ENCODE data around the gene GRK5. TPM values are rescaled to one million over a fixed set of nuclear protein-coding genes. Genes with fewer than 3 reads are reported as not detected.

The GRK5 gene
- total and polyA plus RNA-seq, 5 donors from 2014 or later: 5.1 to 46.4 (median 14.5) TPM

DNA sequence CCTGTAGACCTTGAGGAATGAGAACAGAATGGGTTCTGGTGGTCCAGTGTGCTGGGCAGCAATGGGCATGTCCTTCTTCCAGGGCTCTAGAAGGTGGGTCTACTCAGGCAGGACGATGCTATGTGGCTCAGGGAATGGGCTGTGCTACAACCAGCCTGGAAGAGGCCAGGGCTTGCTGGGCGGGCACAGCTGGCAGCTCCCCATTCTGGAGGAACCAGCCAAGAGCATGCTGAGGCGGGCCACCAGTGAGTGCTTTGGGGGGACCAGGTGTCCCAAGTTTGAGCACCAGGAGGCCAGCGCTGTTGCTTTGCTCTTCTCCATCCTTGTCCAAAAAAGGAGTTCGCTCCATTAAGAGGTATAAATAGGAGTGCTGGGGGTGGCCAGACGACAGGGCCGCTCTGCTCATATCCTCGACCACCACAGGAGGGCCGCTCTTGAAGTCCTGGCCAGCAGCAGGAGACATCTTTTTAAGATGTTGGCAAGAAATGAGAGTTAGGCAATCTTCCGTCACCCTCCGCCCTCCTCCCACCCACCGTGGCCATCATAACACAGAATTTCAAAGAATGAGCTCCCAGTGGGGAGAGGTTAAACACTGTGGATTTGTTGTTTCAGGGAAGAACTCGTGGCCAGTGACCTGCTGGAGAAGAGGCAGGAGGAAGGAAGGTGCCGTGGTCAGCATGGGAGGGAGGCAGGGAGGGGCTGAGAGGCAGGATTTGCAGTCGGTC, 141.3 kb downstream of the GRK5 start:
- H3K4me1 Mint-ChIP-seq: peaks cover 0 to 24% (median 11%) of the 10 kb centered on the region in 4 donors
- H3K27ac ChIP-seq (ENCODE audit: insufficient read depth, low read length, poor library complexity, severe bottlenecking): no peak overlapping the region
- no peaks in the 10 kb centered on the region for H3K27me3 Mint-ChIP-seq
- peaks cover 50% of the 10 kb centered on the region for H3K36me3 Mint-ChIP-seq
- H3K4me3 Mint-ChIP-seq: peak overlapping the region in 1 of 4 donors; percentile 28
- H3K36me3 ChIP-seq (ENCODE audit: control insufficient read depth, insufficient read depth, low read length): peaks cover 29% of the 10 kb centered on the region
- DNase-seq (no peak), ATAC-seq (ENCODE audit: low read depth in 2 of 2) (no peak)
- H3K27ac Mint-ChIP-seq: peak overlapping the region in 2 of 3 donors; percentile 32 to 39
- H3K4me1 ChIP-seq (ENCODE audit: control insufficient read depth, insufficient read depth, low read length, poor library complexity, severe bottlenecking): no peaks in the 10 kb centered on the region
- peaks cover 0 to 15% (median 3%) of the 10 kb centered on the region in 7 donors for H3K9me3 Mint-ChIP-seq
- peaks cover 15 to 18% of the 10 kb centered on the region in 2 experiments for H3K9me3 ChIP-seq (ENCODE audit: control insufficient read depth in 2 of 2, low read length in 2 of 2)
- no peak overlapping the region for H3K4me3 ChIP-seq (ENCODE audit: low read depth, low read length)
- H3K27me3 ChIP-seq (ENCODE audit: control insufficient read depth, insufficient read depth, low read length): no peaks in the 10 kb centered on the region

DNA sequence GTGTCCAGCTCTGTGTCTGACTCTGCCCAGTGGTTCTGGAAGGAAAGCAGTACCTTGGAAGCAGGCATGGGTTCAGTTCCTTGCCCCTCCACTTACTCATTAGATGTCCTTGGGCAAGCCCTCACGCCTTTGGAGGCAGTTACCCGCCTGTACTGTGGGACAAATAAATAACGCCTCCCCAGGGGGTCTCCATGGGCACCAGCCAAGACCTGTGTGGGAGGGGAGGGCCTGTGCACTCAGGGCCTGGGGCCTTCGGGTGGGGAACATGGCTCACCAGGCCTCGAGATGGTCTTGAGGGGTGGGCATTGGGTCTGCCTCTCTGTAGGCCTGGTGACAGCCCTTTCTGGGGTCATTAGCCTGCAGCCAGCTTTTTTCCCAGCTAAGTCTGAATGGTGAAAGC, 142.0 kb downstream of the GRK5 start:
- peaks cover 29% of the 10 kb centered on the region for H3K36me3 ChIP-seq (ENCODE audit: control insufficient read depth, insufficient read depth, low read length)
- Mint-ChIP-seq H3K4me3 (no peak overlapping the region), H3K27ac (no peak overlapping the region), H3K27me3 (no peaks in the 10 kb centered on the region), H3K36me3 (peaks cover 46% of the 10 kb centered on the region), H3K4me1 (peaks cover 0 to 20% (median 9%) of the 10 kb centered on the region in 4 donors), H3K9me3 (peaks cover 0 to 15% (median 3%) of the 10 kb centered on the region in 7 donors)
- no peak for DNase-seq
- H3K27me3 ChIP-seq (ENCODE audit: control insufficient read depth, insufficient read depth, low read length): no peaks in the 10 kb centered on the region
- peaks cover 15 to 18% of the 10 kb centered on the region in 2 experiments for H3K9me3 ChIP-seq (ENCODE audit: control insufficient read depth in 2 of 2, low read length in 2 of 2)
- H3K27ac ChIP-seq (ENCODE audit: insufficient read depth, low read length, poor library complexity, severe bottlenecking): no peak overlapping the region
- no peaks in the 10 kb centered on the region for H3K4me1 ChIP-seq (ENCODE audit: control insufficient read depth, insufficient read depth, low read length, poor library complexity, severe bottlenecking)
- no peak for ATAC-seq (ENCODE audit: low read depth in 2 of 2)
- no peak overlapping the region for H3K4me3 ChIP-seq (ENCODE audit: low read depth, low read length)

DNA sequence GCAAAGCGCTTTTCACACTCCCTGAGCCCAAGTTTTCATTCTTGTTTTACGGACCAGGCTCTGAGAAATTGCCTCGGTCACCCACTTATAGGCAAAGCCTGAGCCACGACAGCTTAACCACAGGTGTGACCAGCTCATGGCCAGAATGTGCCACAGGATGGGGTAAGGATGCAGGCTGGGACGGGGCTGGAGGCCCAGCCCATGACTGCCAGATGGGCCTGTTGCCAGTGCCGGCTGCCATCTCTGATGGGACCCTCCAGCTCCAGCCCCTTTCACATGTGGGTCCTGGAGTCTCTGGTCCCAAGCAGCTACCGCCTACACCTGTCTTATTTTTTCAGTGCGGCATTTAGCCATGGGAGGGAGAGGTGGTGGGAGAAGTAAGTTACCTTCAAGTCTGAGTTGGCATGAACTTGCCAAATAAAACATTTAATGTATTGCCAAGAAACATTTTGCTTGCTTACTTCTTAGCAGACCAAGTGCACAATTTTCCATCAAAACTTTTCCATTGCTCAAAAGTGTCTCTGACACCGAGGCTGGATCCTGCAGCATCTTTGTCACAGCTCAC, 142.6 kb downstream of the GRK5 start:
- ATAC-seq (ENCODE audit: low read depth in 2 of 2): no peak
- H3K36me3 Mint-ChIP-seq: peaks cover 44% of the 10 kb centered on the region
- no peaks in the 10 kb centered on the region for H3K27me3 ChIP-seq (ENCODE audit: control insufficient read depth, insufficient read depth, low read length)
- H3K27ac Mint-ChIP-seq: no peak overlapping the region
- no peaks in the 10 kb centered on the region for H3K27me3 Mint-ChIP-seq
- H3K4me1 Mint-ChIP-seq: peaks cover 0 to 18% (median 9%) of the 10 kb centered on the region in 4 donors
- H3K36me3 ChIP-seq (ENCODE audit: control insufficient read depth, insufficient read depth, low read length): peaks cover 29% of the 10 kb centered on the region
- H3K4me3 ChIP-seq (ENCODE audit: low read depth, low read length): no peak overlapping the region
- no peak overlapping the region for H3K27ac ChIP-seq (ENCODE audit: insufficient read depth, low read length, poor library complexity, severe bottlenecking)
- no peak overlapping the region for H3K4me3 Mint-ChIP-seq
- no peak for DNase-seq
- peaks cover 0 to 15% (median 3%) of the 10 kb centered on the region in 7 donors for H3K9me3 Mint-ChIP-seq
- no peaks in the 10 kb centered on the region for H3K4me1 ChIP-seq (ENCODE audit: control insufficient read depth, insufficient read depth, low read length, poor library complexity, severe bottlenecking)
- peaks cover 15 to 18% of the 10 kb centered on the region in 2 experiments for H3K9me3 ChIP-seq (ENCODE audit: control insufficient read depth in 2 of 2, low read length in 2 of 2)

DNA sequence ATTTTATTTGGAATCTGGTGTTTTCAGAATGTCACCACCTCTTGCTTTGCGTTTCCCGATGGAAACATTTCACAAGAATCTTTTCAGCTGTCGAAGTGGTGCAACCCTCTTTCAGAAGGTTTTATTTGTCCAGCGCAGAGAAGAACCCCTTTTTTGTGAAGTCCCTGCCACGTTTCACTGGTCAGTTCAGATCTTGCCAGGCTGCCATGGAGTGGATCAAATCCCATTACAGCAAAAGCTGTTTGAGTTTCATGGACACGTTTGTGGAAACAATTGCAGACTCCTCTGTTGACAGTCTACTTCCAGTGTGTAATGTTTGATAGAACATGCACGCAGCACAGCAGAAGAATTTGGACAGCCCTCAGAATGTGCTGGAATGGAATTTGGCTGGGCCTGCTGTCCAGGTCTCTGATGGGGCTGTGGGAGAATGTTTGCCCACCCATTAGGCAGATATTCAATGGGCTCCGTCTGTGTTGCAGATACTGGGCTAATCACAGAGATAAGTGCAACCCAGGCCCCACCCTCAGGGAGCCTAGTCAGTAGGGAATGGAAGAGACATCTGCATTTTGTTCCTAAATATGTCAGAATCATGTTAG, 143.2 kb downstream of the GRK5 start:
- no peak overlapping the region for H3K27ac Mint-ChIP-seq
- no peaks in the 10 kb centered on the region for H3K27me3 Mint-ChIP-seq
- H3K4me1 ChIP-seq (ENCODE audit: control insufficient read depth, insufficient read depth, low read length, poor library complexity, severe bottlenecking): no peaks in the 10 kb centered on the region
- no peak overlapping the region for H3K27ac ChIP-seq (ENCODE audit: insufficient read depth, low read length, poor library complexity, severe bottlenecking)
- H3K36me3 Mint-ChIP-seq: peaks cover 39% of the 10 kb centered on the region
- no peaks in the 10 kb centered on the region for H3K27me3 ChIP-seq (ENCODE audit: control insufficient read depth, insufficient read depth, low read length)
- ATAC-seq (ENCODE audit: low read depth in 2 of 2): no peak
- peaks cover 15 to 22% of the 10 kb centered on the region in 2 experiments for H3K9me3 ChIP-seq (ENCODE audit: control insufficient read depth in 2 of 2, low read length in 2 of 2)
- no peak overlapping the region for H3K4me3 ChIP-seq (ENCODE audit: low read depth, low read length)
- H3K4me3 Mint-ChIP-seq: no peak overlapping the region
- peaks cover 0 to 17% (median 4%) of the 10 kb centered on the region in 7 donors for H3K9me3 Mint-ChIP-seq
- no peak for DNase-seq
- H3K4me1 Mint-ChIP-seq: peaks cover 0 to 15% (median 4%) of the 10 kb centered on the region in 4 donors
- H3K36me3 ChIP-seq (ENCODE audit: control insufficient read depth, insufficient read depth, low read length): peaks cover 29% of the 10 kb centered on the region

DNA sequence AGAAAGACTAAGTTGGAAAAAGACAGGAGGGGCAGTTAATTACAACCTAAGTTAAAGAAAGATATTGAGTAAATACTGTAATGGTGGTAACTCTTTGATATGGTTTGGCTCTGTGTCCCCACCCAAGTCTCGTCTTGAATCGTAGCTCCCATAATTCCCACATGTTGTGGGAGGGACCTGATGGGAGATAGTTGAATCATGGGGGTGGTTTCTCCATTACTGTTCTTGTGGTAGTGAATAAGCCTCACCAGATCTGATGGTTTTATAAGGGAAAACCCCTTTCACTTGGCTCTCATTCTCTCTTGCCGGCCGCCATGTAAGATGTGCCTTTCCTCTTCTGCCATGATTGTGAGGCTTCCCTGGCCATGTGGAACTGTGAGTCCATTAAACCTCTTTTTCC, 143.8 kb downstream of the GRK5 start:
- Mint-ChIP-seq H3K9me3 (peaks cover 2 to 22% (median 6%) of the 10 kb centered on the region in 7 donors), H3K4me3 (no peak overlapping the region), H3K27ac (no peak overlapping the region), H3K36me3 (peaks cover 39% of the 10 kb centered on the region), H3K4me1 (peaks cover 0 to 11% (median 3%) of the 10 kb centered on the region in 4 donors), H3K27me3 (no peaks in the 10 kb centered on the region)
- Histone ChIP-seq H3K4me1 (ENCODE audit: control insufficient read depth, insufficient read depth, low read length, poor library complexity, severe bottlenecking) (no peaks in the 10 kb centered on the region), H3K4me3 (ENCODE audit: low read depth, low read length) (no peak overlapping the region), H3K27me3 (ENCODE audit: control insufficient read depth, insufficient read depth, low read length) (no peaks in the 10 kb centered on the region), H3K36me3 (ENCODE audit: control insufficient read depth, insufficient read depth, low read length) (peaks cover 29% of the 10 kb centered on the region), H3K9me3 (ENCODE audit: control insufficient read depth in 2 of 2, low read length in 2 of 2) (peaks cover 20 to 28% of the 10 kb centered on the region in 2 experiments), H3K27ac (ENCODE audit: insufficient read depth, low read length, poor library complexity, severe bottlenecking) (no peak overlapping the region)
- DNase-seq: no peak
- no peak for ATAC-seq (ENCODE audit: low read depth in 2 of 2)

DNA sequence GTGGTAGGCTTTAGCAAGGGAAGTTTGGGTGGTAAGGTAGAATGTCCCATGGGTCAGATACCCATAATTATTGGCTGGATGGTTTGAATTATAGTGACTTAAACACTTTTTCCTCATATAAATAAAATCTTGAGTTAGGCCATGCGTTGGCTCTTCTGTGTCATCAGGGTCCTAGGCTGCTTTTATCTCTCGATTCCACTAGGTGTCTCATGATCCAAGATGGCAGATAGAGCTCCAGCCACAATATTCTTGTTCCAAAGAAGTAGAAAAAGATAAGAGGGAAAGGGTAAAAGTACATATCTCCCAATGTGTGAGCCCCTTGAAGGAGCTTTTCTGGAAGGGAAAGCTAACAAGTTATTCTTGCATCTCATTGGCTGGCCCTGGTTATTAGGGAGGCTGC, 144.7 kb downstream of the GRK5 start:
- Mint-ChIP-seq H3K4me3 (no peak overlapping the region), H3K27ac (no peak overlapping the region), H3K4me1 (peaks cover 0 to 14% (median 9%) of the 10 kb centered on the region in 4 donors), H3K27me3 (no peaks in the 10 kb centered on the region), H3K9me3 (peaks cover 3 to 25% (median 6%) of the 10 kb centered on the region in 7 donors), H3K36me3 (peaks cover 43% of the 10 kb centered on the region)
- Histone ChIP-seq H3K4me3 (ENCODE audit: low read depth, low read length) (no peak overlapping the region), H3K27ac (ENCODE audit: insufficient read depth, low read length, poor library complexity, severe bottlenecking) (no peak overlapping the region), H3K4me1 (ENCODE audit: control insufficient read depth, insufficient read depth, low read length, poor library complexity, severe bottlenecking) (no peaks in the 10 kb centered on the region), H3K9me3 (ENCODE audit: control insufficient read depth in 2 of 2, low read length in 2 of 2) (peaks cover 25 to 30% of the 10 kb centered on the region in 2 experiments), H3K27me3 (ENCODE audit: control insufficient read depth, insufficient read depth, low read length) (no peaks in the 10 kb centered on the region), H3K36me3 (ENCODE audit: control insufficient read depth, insufficient read depth, low read length) (peaks cover 27% of the 10 kb centered on the region)
- no peak for DNase-seq
- no peak for ATAC-seq (ENCODE audit: low read depth in 2 of 2)

DNA sequence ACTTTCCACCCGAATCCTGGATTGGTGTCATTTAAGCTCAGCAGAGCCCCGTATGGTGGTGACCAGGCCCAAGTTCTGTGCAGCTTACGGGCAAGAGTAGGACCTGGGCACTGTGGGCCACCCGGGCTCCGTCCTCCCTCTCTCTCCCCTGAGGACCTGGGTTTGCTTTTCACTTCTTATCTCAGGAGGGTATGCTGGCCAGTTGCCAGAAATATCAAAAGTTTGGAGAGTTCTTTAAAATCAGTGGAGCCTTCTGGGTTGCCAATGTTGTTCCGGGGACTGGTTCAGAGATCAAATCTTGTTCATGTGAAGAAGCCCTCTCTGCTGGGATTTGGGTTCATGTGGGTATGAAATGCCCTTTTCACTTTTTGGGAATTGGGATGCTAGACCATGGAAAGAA, 145.4 kb downstream of the GRK5 start:
- no peak overlapping the region for H3K27ac Mint-ChIP-seq
- peaks cover 3 to 25% (median 7%) of the 10 kb centered on the region in 7 donors for H3K9me3 Mint-ChIP-seq
- ATAC-seq (ENCODE audit: low read depth in 2 of 2): no peak
- no peak overlapping the region for H3K4me3 Mint-ChIP-seq
- H3K9me3 ChIP-seq (ENCODE audit: control insufficient read depth in 2 of 2, low read length in 2 of 2): peaks cover 25 to 30% of the 10 kb centered on the region in 2 experiments
- peaks cover 40% of the 10 kb centered on the region for H3K36me3 Mint-ChIP-seq
- DNase-seq: no peak
- H3K4me1 ChIP-seq (ENCODE audit: control insufficient read depth, insufficient read depth, low read length, poor library complexity, severe bottlenecking): no peaks in the 10 kb centered on the region
- H3K4me1 Mint-ChIP-seq: peaks cover 0 to 10% (median 8%) of the 10 kb centered on the region in 4 donors
- H3K27ac ChIP-seq (ENCODE audit: insufficient read depth, low read length, poor library complexity, severe bottlenecking): no peak overlapping the region
- H3K27me3 Mint-ChIP-seq: no peaks in the 10 kb centered on the region
- H3K36me3 ChIP-seq (ENCODE audit: control insufficient read depth, insufficient read depth, low read length): peaks cover 28% of the 10 kb centered on the region
- H3K4me3 ChIP-seq (ENCODE audit: low read depth, low read length): no peak overlapping the region
- H3K27me3 ChIP-seq (ENCODE audit: control insufficient read depth, insufficient read depth, low read length): no peaks in the 10 kb centered on the region

Data from CD4-positive, CD25-positive, alpha-beta regulatory T cell (primary cell).